ENCODE data around the gene KPNA4. TPM values are rescaled to one million over a fixed set of nuclear protein-coding genes. Genes with fewer than 3 reads are reported as not detected.

Gene KPNA4, protein sequence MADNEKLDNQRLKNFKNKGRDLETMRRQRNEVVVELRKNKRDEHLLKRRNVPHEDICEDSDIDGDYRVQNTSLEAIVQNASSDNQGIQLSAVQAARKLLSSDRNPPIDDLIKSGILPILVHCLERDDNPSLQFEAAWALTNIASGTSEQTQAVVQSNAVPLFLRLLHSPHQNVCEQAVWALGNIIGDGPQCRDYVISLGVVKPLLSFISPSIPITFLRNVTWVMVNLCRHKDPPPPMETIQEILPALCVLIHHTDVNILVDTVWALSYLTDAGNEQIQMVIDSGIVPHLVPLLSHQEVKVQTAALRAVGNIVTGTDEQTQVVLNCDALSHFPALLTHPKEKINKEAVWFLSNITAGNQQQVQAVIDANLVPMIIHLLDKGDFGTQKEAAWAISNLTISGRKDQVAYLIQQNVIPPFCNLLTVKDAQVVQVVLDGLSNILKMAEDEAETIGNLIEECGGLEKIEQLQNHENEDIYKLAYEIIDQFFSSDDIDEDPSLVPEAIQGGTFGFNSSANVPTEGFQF
- 46.1 and 57.8 TPM in 2 replicates for total RNA-seq (2012; rRNA removed)
- 11.0 and 12.9 TPM in 2 replicates for polyA plus RNA-seq (2012; rRNA removed)
- 2.6 and 4.2 TPM in 2 replicates for polyA plus RNA-seq (2012; cell fraction: cytosol; rRNA removed)
- 1.5 and 8.4 TPM in 2 replicates for polyA plus RNA-seq (2012; cell fraction: nucleus; rRNA removed; ENCODE audit: low replicate concordance)
- Bru-seq, nascent RNA: percentile 94 among the genes with signal in this experiment
- BruChase-seq, experiment 1, labeled RNA remaining after a 6-hour chase: percentile 90 among the genes with signal in this experiment
- BruChase-seq, experiment 2, labeled RNA remaining after a 2-hour chase: percentile 88 among the genes with signal in this experiment
- long read RNA-seq, full-length matches to known transcripts: 79 of 97 reads
- long read RNA-seq, partial matches to known transcripts: 12 of 97 reads
- long read RNA-seq, other reads (novel, unspliced or antisense): 6 of 97 reads

DNA sequence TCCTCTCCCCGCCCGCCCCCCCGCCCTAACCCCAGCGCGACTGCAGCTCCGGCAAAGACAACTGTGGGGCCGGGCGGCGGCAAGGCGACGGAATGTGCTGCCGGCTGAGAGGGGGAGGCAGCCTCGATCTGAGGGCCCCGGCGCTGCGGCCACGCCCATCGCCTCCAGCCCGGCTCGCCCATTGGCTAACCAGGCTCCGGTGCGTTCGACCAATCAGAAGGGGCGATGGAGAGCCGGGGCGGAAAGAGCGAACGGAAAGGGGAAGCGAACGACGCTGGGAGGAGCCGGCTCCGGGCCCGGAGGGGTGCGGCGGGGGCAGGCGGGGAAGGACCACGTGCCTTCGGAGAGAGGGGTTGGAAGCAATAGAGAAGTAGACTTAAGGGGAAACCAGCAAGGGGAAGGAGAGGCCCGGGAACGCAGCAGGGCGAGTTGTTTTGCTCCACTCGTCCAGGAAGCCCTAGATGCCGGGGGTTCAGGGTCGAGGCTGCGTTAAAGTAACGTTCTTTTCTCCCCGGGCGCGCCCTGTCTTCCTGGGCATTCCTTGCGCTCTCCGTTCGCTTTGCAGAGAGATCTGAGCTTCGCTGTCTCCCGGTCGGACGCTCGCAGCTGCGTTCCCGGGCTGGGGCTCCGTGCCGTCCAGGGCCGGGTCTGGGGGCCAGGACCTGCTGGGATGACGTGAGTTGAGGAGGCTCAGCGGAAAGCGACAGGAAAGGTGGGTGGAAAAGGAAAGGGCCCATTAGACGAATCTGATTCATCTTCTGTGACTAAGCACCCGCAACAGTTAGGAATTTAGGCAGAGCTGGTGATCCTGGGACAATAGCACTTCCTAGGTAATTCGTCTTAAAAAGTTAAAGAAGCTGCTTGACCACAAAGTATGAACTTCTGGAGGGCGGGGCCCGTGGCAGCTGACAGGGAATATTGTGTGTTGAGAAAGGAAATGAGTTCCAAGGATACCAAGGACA lies at the start of gene KPNA4:
KPNA4 (minus strand) TSS at position 130 of the 962 bp plus-strand sequence. CDS start 289 bp downstream, outside the sequence.
- dilution Hi-C loops (cut with HindIII; ENCODE audit: low sequenced_read_pairs, unreplicated experiment): no loop called here
- H2AFZ ChIP-seq (replicated peaks; ENCODE audit: low read length, poor library complexity): peak within 1 kb of the TSS; percentile 94
- peak within 1 kb of the TSS; percentile 65 for H3K18ac ChIP-seq (ENCODE audit: low read depth, low read length)
- POLR2A ChIA-PET (ENCODE audit: unreplicated experiment): interaction anchor here (0.5 kb wide), 1 partner anchor 138 kb away, joined by 3 read pairs; no protein-coding TSS in a partner anchor
- peak within 1 kb of the TSS; percentile 92 for H3K56ac ChIP-seq (ENCODE audit: extremely low read depth, insufficient read depth, low read length)
- H3K9me3 ChIP-seq (ENCODE audit: control insufficient read depth, insufficient read depth, low read length): no peaks in the 10 kb centered on the region
- H3K4me1 ChIP-seq (ENCODE audit: control insufficient read depth, insufficient read depth, low read length): no peaks in the 10 kb centered on the region
- CTCF ChIA-PET: no interaction called here
- H3K79me1 ChIP-seq (ENCODE audit: low read depth in 1 of 2, low read length in 2 of 2): peaks cover 16 to 27% of the 10 kb centered on the region in 2 experiments
- BruUV-seq (replicated peaks): TSS peak; percentile 73
- H2AK9ac ChIP-seq (replicated peaks; ENCODE audit: low read depth, low read length, poor library complexity): peak within 1 kb of the TSS; percentile 93
- ATAC-seq (ENCODE audit: low read depth) (peak; percentile 91), DNase-seq (peak; percentile 96)
- peak within 1 kb of the TSS; percentile 73 for H2AK5ac ChIP-seq (ENCODE audit: low read depth, low read length)
- H2BK20ac ChIP-seq (ENCODE audit: low read depth, low read length): peak within 1 kb of the TSS; percentile 62; the same call in 1 of the 2 replicates
- peaks cover 3% of the 10 kb centered on the region; the same call in 1 of the 2 replicates for H3K9me1 ChIP-seq (ENCODE audit: insufficient read depth, low read length)
- peak within 1 kb of the TSS; percentile 32 for H4K5ac ChIP-seq (ENCODE audit: low read depth, low read length)
- peak within 1 kb of the TSS; percentile 92 for H2BK5ac ChIP-seq (ENCODE audit: low read depth, low read length, poor library complexity, severe bottlenecking)
- peak within 1 kb of the TSS; percentile 95 for H3K27ac ChIP-seq (ENCODE audit: insufficient read depth, low read length)
- 0% methylated on average over 29 of the region's 71 CpGs; no CpG with 5 or more reads in 1 of the 2 experiments for WGBS, 2 experiments (ENCODE audit: extremely low coverage in 2 of 2, insufficient read length in 1 of 2)
- peak within 1 kb of the TSS; percentile 91 for H3K4ac ChIP-seq (ENCODE audit: low read depth, low read length)
- H2BK120ac ChIP-seq (ENCODE audit: low read depth, low read length): peak within 1 kb of the TSS; percentile 77
- H4K91ac ChIP-seq (ENCODE audit: insufficient read depth, low read depth, low read length): peak within 1 kb of the TSS; percentile 78
- H3K36me3 ChIP-seq (ENCODE audit: control insufficient read depth, insufficient read depth, low read length): no peaks in the 10 kb centered on the region; the same call in 1 of the 2 replicates
- H4K8ac ChIP-seq (ENCODE audit: low read depth in 2 of 2, low read length in 2 of 2): peak within 1 kb of the TSS; percentile 75 to 93
- peak within 1 kb of the TSS; percentile 85 for H3K9ac ChIP-seq (ENCODE audit: low read depth, low read length)
- in situ Hi-C loops (cut with MboI; ENCODE audit: low sequenced_read_pairs): loop anchor here (10.0 kb wide), 1 partner anchor 659 kb away; the partner anchor contains the start of gene NMD3
- H3K4me3 ChIP-seq (ENCODE audit: insufficient read depth, low read depth, low read length): peak within 1 kb of the TSS; percentile 75
- no peaks in the 10 kb centered on the region for H3K27me3 ChIP-seq (ENCODE audit: control insufficient read depth, insufficient read depth, low read length)
- peaks cover 42% of the 10 kb centered on the region for H4K20me1 ChIP-seq (ENCODE audit: insufficient read depth, low read length)
- H3K23ac ChIP-seq (ENCODE audit: low read depth, low read length): peak within 1 kb of the TSS; percentile 84
- intact Hi-C loops (cut with micrococcal nuclease): loop anchor here (5.0 to 10.0 kb wide), 2 partner anchors 192 to 659 kb away; partner anchors contain the start of genes NMD3 and PPM1L
- H3K14ac ChIP-seq (replicated peaks; ENCODE audit: low read depth, low read length): peak within 1 kb of the TSS; percentile 90
- peak within 1 kb of the TSS; percentile 70; the same call in 1 of the 3 replicates for H2BK15ac ChIP-seq (ENCODE audit: low read depth, low read length)
- H3K4me2 ChIP-seq (ENCODE audit: low read depth, low read length): peak within 1 kb of the TSS; percentile 97
- TF ChIP-seq CEBPB (IDR thresholded peaks at IDR 0.05; ENCODE audit: low read depth, low read length) (peak; percentile 55; the same call in 1 of the 2 replicates), MAZ (IDR thresholded peaks at IDR 0.05; ENCODE audit: borderline replicate concordance, low read depth, low read length) (no peak; the same call in 1 of the 2 replicates), NFE2L2 (IDR thresholded peaks at IDR 0.05; ENCODE audit: low read depth, low read length) (no peak; the same call in 1 of the 2 replicates), RFX5 (IDR thresholded peaks at IDR 0.05; ENCODE audit: low read depth, low read length) (no peak), BHLHE40 (IDR thresholded peaks at IDR 0.05; ENCODE audit: low read depth, low read length) (peak; percentile 30; the same call in 1 of the 2 replicates), RAD21 (IDR thresholded peaks at IDR 0.05; ENCODE audit: low read length) (no peak), CHD1 (IDR thresholded peaks at IDR 0.05; ENCODE audit: low read depth, low read length) (peak; percentile 91; the same call in 1 of the 2 replicates), MXI1 (IDR thresholded peaks at IDR 0.05; ENCODE audit: borderline replicate concordance, low read depth, low read length) (peak; percentile 93), POLR2A (IDR thresholded peaks at IDR 0.05; ENCODE audit: low read depth, low read length) (peak; percentile 93)
- TF ChIP-seq, protein P1, sequence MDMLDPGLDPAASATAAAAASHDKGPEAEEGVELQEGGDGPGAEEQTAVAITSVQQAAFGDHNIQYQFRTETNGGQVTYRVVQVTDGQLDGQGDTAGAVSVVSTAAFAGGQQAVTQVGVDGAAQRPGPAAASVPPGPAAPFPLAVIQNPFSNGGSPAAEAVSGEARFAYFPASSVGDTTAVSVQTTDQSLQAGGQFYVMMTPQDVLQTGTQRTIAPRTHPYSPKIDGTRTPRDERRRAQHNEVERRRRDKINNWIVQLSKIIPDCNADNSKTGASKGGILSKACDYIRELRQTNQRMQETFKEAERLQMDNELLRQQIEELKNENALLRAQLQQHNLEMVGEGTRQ (IDR thresholded peaks at IDR 0.05; ENCODE audit: low read depth, low read length): peak; percentile 85

All from IMR-90 (cell line).